Effector memory CD4-positive, alpha-beta T cell (primary cell): ENCODE data around the gene ADGRA3.
"Not testable (repeated sequence)": the region's sequence is repeated elsewhere in the genome, so short reads cannot be mapped to it uniquely, and the experiment has no call there.

Source experiments
- DNase-seq, 3 donors: peaks; one replicate each; pipeline ENCODE4 v3.0.0-alpha.2; 2020
- H3K27ac ChIP-seq: 2 replicates; pipeline ENCODE4 v1.7.0; 2013; ENCODE audit warnings: mild to moderate bottlenecking, low read length, moderate library complexity; ENCODE audit not compliant: insufficient read depth, poor library complexity, severe bottlenecking
- H3K27me3 ChIP-seq: replicated peaks from 2 replicates; pipeline ENCODE4 v1.7.0; 2013; ENCODE audit warnings: mild to moderate bottlenecking, low read length; ENCODE audit not compliant: insufficient read depth, control insufficient read depth, poor library complexity, severe bottlenecking
- H3K36me3 ChIP-seq: 2 replicates; pipeline ENCODE4 v1.7.0; 2013; ENCODE audit warnings: mild to moderate bottlenecking, low read length, moderate library complexity; ENCODE audit not compliant: control insufficient read depth, insufficient read depth
- H3K4me1 ChIP-seq: 2 replicates; pipeline ENCODE4 v1.7.0; 2013; ENCODE audit warnings: low read length, mild to moderate bottlenecking; ENCODE audit not compliant: control insufficient read depth, insufficient read depth, poor library complexity, severe bottlenecking
- H3K4me3 ChIP-seq: 2 replicates; pipeline ENCODE4 v1.7.0; 2013; ENCODE audit warnings: low read length, low read depth, mild to moderate bottlenecking; ENCODE audit not compliant: insufficient read depth, poor library complexity, severe bottlenecking
- H3K9me3 ChIP-seq: 2 replicates; pipeline ENCODE4 v1.7.0; 2013; ENCODE audit warnings: mild to moderate bottlenecking, low read length, moderate library complexity; ENCODE audit not compliant: control insufficient read depth

ADGRA3 gene

GRCh38 chr4:22407361-22407760 lies 108.5 kb downstream of the ADGRA3 start:
- no peaks in the 10 kb centered on the region for H3K4me1 ChIP-seq
- no peaks in the 10 kb centered on the region for H3K9me3 ChIP-seq
- no peak overlapping the region for H3K4me3 ChIP-seq
- H3K36me3 ChIP-seq, result no peaks in the 10 kb centered on the region
- H3K27ac ChIP-seq, result no peak overlapping the region
- no peak for DNase-seq
- H3K27me3 ChIP-seq, result no peaks in the 10 kb centered on the region

- no peak for DNase-seq
- Histone ChIP-seq H3K36me3 (no peaks in the 10 kb centered on the region), H3K27me3 (no peaks in the 10 kb centered on the region), H3K9me3 (no peaks in the 10 kb centered on the region), H3K27ac (no peak overlapping the region), H3K4me3 (no peak overlapping the region), H3K4me1 (no peaks in the 10 kb centered on the region)
Observed at GRCh38 chr4:22398671-22399070, 117.2 kb downstream of the ADGRA3 start.

GRCh38 chr4:22391551-22391950 lies 124.3 kb downstream of the ADGRA3 start:
- Histone ChIP-seq H3K27me3 (no peaks in the 10 kb centered on the region), H3K4me1 (no peaks in the 10 kb centered on the region), H3K4me3 (no peak overlapping the region), H3K27ac (no peak overlapping the region), H3K9me3 (no peaks in the 10 kb centered on the region), H3K36me3 (no peaks in the 10 kb centered on the region)
- DNase-seq, result no peak

- no peaks in the 10 kb centered on the region for H3K36me3 ChIP-seq
- H3K4me1 ChIP-seq, result no peaks in the 10 kb centered on the region
- H3K27ac ChIP-seq, result no peak overlapping the region
- H3K4me3 ChIP-seq, result no peak overlapping the region
- no peak for DNase-seq
- no peaks in the 10 kb centered on the region for H3K9me3 ChIP-seq
- H3K27me3 ChIP-seq, result no peaks in the 10 kb centered on the region
Observed at GRCh38 chr4:22389240-22389870, 126.5 kb downstream of the ADGRA3 start.

- H3K9me3 ChIP-seq, result no peaks in the 10 kb centered on the region
- no peaks in the 10 kb centered on the region for H3K36me3 ChIP-seq
- H3K4me3 ChIP-seq, result no peak overlapping the region
- no peaks in the 10 kb centered on the region for H3K4me1 ChIP-seq
- no peaks in the 10 kb centered on the region for H3K27me3 ChIP-seq
- H3K27ac ChIP-seq, result no peak overlapping the region
- no peak for DNase-seq
Observed at GRCh38 chr4:22385611-22386011, 130.3 kb downstream of the ADGRA3 start.

GRCh38 chr4:22384154-22384553 lies 131.7 kb downstream of the ADGRA3 start:
- H3K9me3 ChIP-seq, result no peaks in the 10 kb centered on the region
- H3K27ac ChIP-seq, result no peak overlapping the region
- H3K4me1 ChIP-seq, result no peaks in the 10 kb centered on the region
- H3K4me3 ChIP-seq, result no peak overlapping the region
- no peaks in the 10 kb centered on the region for H3K36me3 ChIP-seq
- H3K27me3 ChIP-seq, result no peaks in the 10 kb centered on the region
- no peak for DNase-seq

GRCh38 chr4:22382216-22382615 lies 133.7 kb downstream of the ADGRA3 start:
- not testable (repeated sequence) for DNase-seq, H3K27me3 ChIP-seq, H3K36me3 ChIP-seq, H3K9me3 ChIP-seq, H3K4me3 ChIP-seq, H3K4me1 ChIP-seq, H3K27ac ChIP-seq

- no peak for DNase-seq
- Histone ChIP-seq H3K36me3 (no peaks in the 10 kb centered on the region), H3K9me3 (no peaks in the 10 kb centered on the region)
Observed at GRCh38 chr4:22372986-22373385, 142.9 kb downstream of the ADGRA3 start.

GRCh38 chr4:22369901-22370562 lies 145.8 kb downstream of the ADGRA3 start:
- no peaks in the 10 kb centered on the region for H3K9me3 ChIP-seq
- no peaks in the 10 kb centered on the region for H3K36me3 ChIP-seq
- no peak for DNase-seq
- H3K27ac ChIP-seq, result no peak overlapping the region
- no peaks in the 10 kb centered on the region for H3K27me3 ChIP-seq
- H3K4me1 ChIP-seq, result no peaks in the 10 kb centered on the region
- no peak overlapping the region for H3K4me3 ChIP-seq

More at GRCh38 chr4:22372986-22373385, 142.9 kb downstream of the ADGRA3 start:
- no peaks in the 10 kb centered on the region for H3K4me1 ChIP-seq
- H3K4me3 ChIP-seq, result no peak overlapping the region
- H3K27ac ChIP-seq, result no peak overlapping the region
- no peaks in the 10 kb centered on the region for H3K27me3 ChIP-seq

- no peak for DNase-seq
- no peaks in the 10 kb centered on the region for H3K27me3 ChIP-seq
- H3K9me3 ChIP-seq, result no peaks in the 10 kb centered on the region
- no peaks in the 10 kb centered on the region for H3K4me1 ChIP-seq
- H3K4me3 ChIP-seq, result no peak overlapping the region
- no peaks in the 10 kb centered on the region for H3K36me3 ChIP-seq
- H3K27ac ChIP-seq, result no peak overlapping the region
Observed at GRCh38 chr4:22363787-22364186, 152.1 kb downstream of the ADGRA3 start.
